ENCODE measurements around the gene DSCAML1. TPM values are rescaled to one million over a fixed set of nuclear protein-coding genes. Genes with fewer than 3 reads are reported as not detected.

Gene DSCAML1
- total RNA-seq, 2 donors from 2014 or later, result 0.67 to 1.3 TPM

- H3K27ac ChIP-seq, result no peak overlapping the region
- H3K27me3 ChIP-seq, result no peaks in the 10 kb centered on the region
- no peak overlapping the region for H3K4me3 ChIP-seq
- no peaks in the 10 kb centered on the region for H3K9me3 ChIP-seq
- no peak for DNase-seq (ENCODE audit: low spot score)
- peaks cover 0 to 10% of the 10 kb centered on the region in 2 donors for H3K4me1 ChIP-seq
- no peak for TF ChIP-seq CTCF (IDR thresholded peaks at IDR 0.05)
- H3K36me3 ChIP-seq, result no peaks in the 10 kb centered on the region
These were observed 208.7 kb downstream of the DSCAML1 start for GRCh38 chr11:117588166-117588810.

GRCh38 chr11:117587416-117587815, 209.6 kb downstream of the DSCAML1 start:
- H3K27ac ChIP-seq, result no peak overlapping the region
- H3K4me1 ChIP-seq, result peaks cover 0 to 12% of the 10 kb centered on the region in 2 donors
- no peaks in the 10 kb centered on the region for H3K27me3 ChIP-seq
- H3K9me3 ChIP-seq, result no peaks in the 10 kb centered on the region
- H3K36me3 ChIP-seq, result no peaks in the 10 kb centered on the region
- no peak overlapping the region for H3K4me3 ChIP-seq
- no peak for DNase-seq (ENCODE audit: low spot score)
- no peak for TF ChIP-seq CTCF (IDR thresholded peaks at IDR 0.05)

- TF ChIP-seq CTCF (IDR thresholded peaks at IDR 0.05), result no peak
- no peaks in the 10 kb centered on the region for H3K27me3 ChIP-seq
- no peak overlapping the region for H3K27ac ChIP-seq
These were observed 210.6 kb downstream of the DSCAML1 start for GRCh38 chr11:117586392-117586791.

GRCh38 chr11:117585631-117586030, 211.4 kb downstream of the DSCAML1 start:
- TF ChIP-seq CTCF (IDR thresholded peaks at IDR 0.05), result no peak
- Histone ChIP-seq H3K4me3 (no peak overlapping the region), H3K4me1 (peaks cover 0 to 12% of the 10 kb centered on the region in 2 donors), H3K36me3 (no peaks in the 10 kb centered on the region), H3K27me3 (no peaks in the 10 kb centered on the region), H3K27ac (no peak overlapping the region), H3K9me3 (no peaks in the 10 kb centered on the region)
- no peak for DNase-seq (ENCODE audit: low spot score)

More at GRCh38 chr11:117586392-117586791, 210.6 kb downstream of the DSCAML1 start:
- no peaks in the 10 kb centered on the region for H3K36me3 ChIP-seq
- H3K9me3 ChIP-seq, result no peaks in the 10 kb centered on the region
- no peak overlapping the region for H3K4me3 ChIP-seq
- H3K4me1 ChIP-seq, result peaks cover 0 to 12% of the 10 kb centered on the region in 2 donors
- no peak for DNase-seq (ENCODE audit: low spot score)

GRCh38 chr11:117584056-117584830, 212.8 kb downstream of the DSCAML1 start:
- Histone ChIP-seq H3K4me3 (no peak overlapping the region), H3K27ac (no peak overlapping the region), H3K4me1 (peaks cover 0 to 12% of the 10 kb centered on the region in 2 donors), H3K36me3 (no peaks in the 10 kb centered on the region), H3K27me3 (no peaks in the 10 kb centered on the region), H3K9me3 (no peaks in the 10 kb centered on the region)
- DNase-seq (ENCODE audit: low spot score), result no peak
- no peak for TF ChIP-seq CTCF (IDR thresholded peaks at IDR 0.05)

Data from right atrium auricular region (tissue), 2 donors.